ENCODE measurements around the gene MRGPRD.

MRGPRD gene

GRCh38 chr11:69006816-69007215 is 26.0 kb upstream of the MRGPRD start:
- no peak overlapping the region for H3K27ac ChIP-seq (ENCODE audit: low read depth in 2 of 2, low read length in 2 of 2)
- no peaks in the 10 kb centered on the region for H3K36me3 ChIP-seq (ENCODE audit: control insufficient read depth in 2 of 2, insufficient read depth in 2 of 2, low read length in 2 of 2)
- H3K4me1 ChIP-seq (ENCODE audit: control insufficient read depth in 2 of 2, insufficient read depth in 2 of 2, low read length in 2 of 2): peaks cover 18 to 19% of the 10 kb centered on the region in 2 donors
- no peak overlapping the region for H3K9ac ChIP-seq (ENCODE audit: low read depth in 1 of 2, low read length in 2 of 2)
- H3K4me3 ChIP-seq (ENCODE audit: low read length in 2 of 2): no peak overlapping the region
- H3K9me3 ChIP-seq (ENCODE audit: control insufficient read depth in 2 of 2, low read length in 2 of 2): no peaks in the 10 kb centered on the region
- H3K27me3 ChIP-seq (ENCODE audit: control insufficient read depth in 2 of 2, insufficient read depth in 2 of 2, low read length in 2 of 2): peaks cover 3 to 11% of the 10 kb centered on the region in 2 donors

- H3K27ac ChIP-seq (ENCODE audit: low read depth in 2 of 2, low read length in 2 of 2): no peak overlapping the region
- H3K36me3 ChIP-seq (ENCODE audit: control insufficient read depth in 2 of 2, insufficient read depth in 2 of 2, low read length in 2 of 2): no peaks in the 10 kb centered on the region
- peaks cover 0 to 6% of the 10 kb centered on the region in 2 donors for H3K27me3 ChIP-seq (ENCODE audit: control insufficient read depth in 2 of 2, insufficient read depth in 2 of 2, low read length in 2 of 2)
- no peak overlapping the region for H3K4me3 ChIP-seq (ENCODE audit: low read length in 2 of 2)
- H3K9ac ChIP-seq (ENCODE audit: low read depth in 1 of 2, low read length in 2 of 2): no peak overlapping the region
- peaks cover 18 to 23% of the 10 kb centered on the region in 2 donors for H3K4me1 ChIP-seq (ENCODE audit: control insufficient read depth in 2 of 2, insufficient read depth in 2 of 2, low read length in 2 of 2)
- no peaks in the 10 kb centered on the region for H3K9me3 ChIP-seq (ENCODE audit: control insufficient read depth in 2 of 2, low read length in 2 of 2)
Measured at GRCh38 chr11:69005631-69006368, 25.0 kb upstream of the MRGPRD start.

- Histone ChIP-seq H3K27ac (ENCODE audit: low read depth in 2 of 2, low read length in 2 of 2) (no peak overlapping the region), H3K9ac (ENCODE audit: low read depth in 1 of 2, low read length in 2 of 2) (no peak overlapping the region), H3K27me3 (ENCODE audit: control insufficient read depth in 2 of 2, insufficient read depth in 2 of 2, low read length in 2 of 2) (peaks cover 0 to 6% of the 10 kb centered on the region in 2 donors)
Measured at GRCh38 chr11:69005183-69005630, 24.4 kb upstream of the MRGPRD start.

GRCh38 chr11:69004411-69005182 is 23.8 kb upstream of the MRGPRD start:
- no peak overlapping the region for H3K27ac ChIP-seq (ENCODE audit: low read depth in 2 of 2, low read length in 2 of 2)
- H3K4me3 ChIP-seq (ENCODE audit: low read length in 2 of 2): no peak overlapping the region
- H3K27me3 ChIP-seq (ENCODE audit: control insufficient read depth in 2 of 2, insufficient read depth in 2 of 2, low read length in 2 of 2): peaks cover 0 to 6% of the 10 kb centered on the region in 2 donors
- H3K9me3 ChIP-seq (ENCODE audit: control insufficient read depth in 2 of 2, low read length in 2 of 2): no peaks in the 10 kb centered on the region
- no peak overlapping the region for H3K9ac ChIP-seq (ENCODE audit: low read depth in 1 of 2, low read length in 2 of 2)
- peaks cover 17 to 18% of the 10 kb centered on the region in 2 donors for H3K4me1 ChIP-seq (ENCODE audit: control insufficient read depth in 2 of 2, insufficient read depth in 2 of 2, low read length in 2 of 2)
- no peaks in the 10 kb centered on the region for H3K36me3 ChIP-seq (ENCODE audit: control insufficient read depth in 2 of 2, insufficient read depth in 2 of 2, low read length in 2 of 2)

More at GRCh38 chr11:69005183-69005630, 24.4 kb upstream of the MRGPRD start:
- Histone ChIP-seq H3K4me3 (ENCODE audit: low read length in 2 of 2) (no peak overlapping the region), H3K36me3 (ENCODE audit: control insufficient read depth in 2 of 2, insufficient read depth in 2 of 2, low read length in 2 of 2) (no peaks in the 10 kb centered on the region), H3K4me1 (ENCODE audit: control insufficient read depth in 2 of 2, insufficient read depth in 2 of 2, low read length in 2 of 2) (peaks cover 18 to 22% of the 10 kb centered on the region in 2 donors), H3K9me3 (ENCODE audit: control insufficient read depth in 2 of 2, low read length in 2 of 2) (no peaks in the 10 kb centered on the region)

GRCh38 chr11:69003866-69004367 is 23.1 kb upstream of the MRGPRD start:
- Histone ChIP-seq H3K27me3 (ENCODE audit: control insufficient read depth in 2 of 2, insufficient read depth in 2 of 2, low read length in 2 of 2) (no peaks in the 10 kb centered on the region), H3K4me3 (ENCODE audit: low read length in 2 of 2) (no peak overlapping the region), H3K4me1 (ENCODE audit: control insufficient read depth in 2 of 2, insufficient read depth in 2 of 2, low read length in 2 of 2) (peaks cover 15 to 17% of the 10 kb centered on the region in 2 donors), H3K9me3 (ENCODE audit: control insufficient read depth in 2 of 2, low read length in 2 of 2) (no peaks in the 10 kb centered on the region), H3K27ac (ENCODE audit: low read depth in 2 of 2, low read length in 2 of 2) (peak overlapping the region in 1 of 2 donors; percentile 27), H3K9ac (ENCODE audit: low read depth in 1 of 2, low read length in 2 of 2) (no peak overlapping the region), H3K36me3 (ENCODE audit: control insufficient read depth in 2 of 2, insufficient read depth in 2 of 2, low read length in 2 of 2) (no peaks in the 10 kb centered on the region)

GRCh38 chr11:69003301-69003865 is 22.6 kb upstream of the MRGPRD start:
- H3K4me1 ChIP-seq (ENCODE audit: control insufficient read depth in 2 of 2, insufficient read depth in 2 of 2, low read length in 2 of 2): peaks cover 10 to 16% of the 10 kb centered on the region in 2 donors
- H3K27ac ChIP-seq (ENCODE audit: low read depth in 2 of 2, low read length in 2 of 2): no peak overlapping the region
- no peaks in the 10 kb centered on the region for H3K9me3 ChIP-seq (ENCODE audit: control insufficient read depth in 2 of 2, low read length in 2 of 2)
- H3K4me3 ChIP-seq (ENCODE audit: low read length in 2 of 2): no peak overlapping the region
- no peaks in the 10 kb centered on the region for H3K36me3 ChIP-seq (ENCODE audit: control insufficient read depth in 2 of 2, insufficient read depth in 2 of 2, low read length in 2 of 2)
- no peaks in the 10 kb centered on the region for H3K27me3 ChIP-seq (ENCODE audit: control insufficient read depth in 2 of 2, insufficient read depth in 2 of 2, low read length in 2 of 2)
- H3K9ac ChIP-seq (ENCODE audit: low read depth in 1 of 2, low read length in 2 of 2): no peak overlapping the region

GRCh38 chr11:69002570-69003231 is 21.9 kb upstream of the MRGPRD start:
- peak overlapping the region; percentile 1 to 23 for H3K27ac ChIP-seq (ENCODE audit: low read depth in 2 of 2, low read length in 2 of 2)
- no peaks in the 10 kb centered on the region for H3K9me3 ChIP-seq (ENCODE audit: control insufficient read depth in 2 of 2, low read length in 2 of 2)
- H3K4me1 ChIP-seq (ENCODE audit: control insufficient read depth in 2 of 2, insufficient read depth in 2 of 2, low read length in 2 of 2): peaks cover 4 to 9% of the 10 kb centered on the region in 2 donors
- H3K9ac ChIP-seq (ENCODE audit: low read depth in 1 of 2, low read length in 2 of 2): no peak overlapping the region
- H3K27me3 ChIP-seq (ENCODE audit: control insufficient read depth in 2 of 2, insufficient read depth in 2 of 2, low read length in 2 of 2): no peaks in the 10 kb centered on the region
- H3K36me3 ChIP-seq (ENCODE audit: control insufficient read depth in 2 of 2, insufficient read depth in 2 of 2, low read length in 2 of 2): no peaks in the 10 kb centered on the region
- no peak overlapping the region for H3K4me3 ChIP-seq (ENCODE audit: low read length in 2 of 2)

- Histone ChIP-seq H3K27ac (ENCODE audit: low read depth in 2 of 2, low read length in 2 of 2) (peak overlapping the region; percentile 1 to 23), H3K9ac (ENCODE audit: low read depth in 1 of 2, low read length in 2 of 2) (no peak overlapping the region), H3K4me3 (ENCODE audit: low read length in 2 of 2) (no peak overlapping the region), H3K36me3 (ENCODE audit: control insufficient read depth in 2 of 2, insufficient read depth in 2 of 2, low read length in 2 of 2) (no peaks in the 10 kb centered on the region), H3K9me3 (ENCODE audit: control insufficient read depth in 2 of 2, low read length in 2 of 2) (no peaks in the 10 kb centered on the region), H3K4me1 (ENCODE audit: control insufficient read depth in 2 of 2, insufficient read depth in 2 of 2, low read length in 2 of 2) (peaks cover 4 to 9% of the 10 kb centered on the region in 2 donors), H3K27me3 (ENCODE audit: control insufficient read depth in 2 of 2, insufficient read depth in 2 of 2, low read length in 2 of 2) (no peaks in the 10 kb centered on the region)
Measured at GRCh38 chr11:69002110-69002569, 21.4 kb upstream of the MRGPRD start.

GRCh38 chr11:69001243-69002081 is 20.7 kb upstream of the MRGPRD start:
- H3K27ac ChIP-seq (ENCODE audit: low read depth in 2 of 2, low read length in 2 of 2): peak overlapping the region; percentile 52 to 66
- no peaks in the 10 kb centered on the region for H3K27me3 ChIP-seq (ENCODE audit: control insufficient read depth in 2 of 2, insufficient read depth in 2 of 2, low read length in 2 of 2)
- no peak overlapping the region for H3K9ac ChIP-seq (ENCODE audit: low read depth in 1 of 2, low read length in 2 of 2)
- no peak overlapping the region for H3K4me3 ChIP-seq (ENCODE audit: low read length in 2 of 2)
- H3K4me1 ChIP-seq (ENCODE audit: control insufficient read depth in 2 of 2, insufficient read depth in 2 of 2, low read length in 2 of 2): peaks cover 4 to 9% of the 10 kb centered on the region in 2 donors
- no peaks in the 10 kb centered on the region for H3K9me3 ChIP-seq (ENCODE audit: control insufficient read depth in 2 of 2, low read length in 2 of 2)
- H3K36me3 ChIP-seq (ENCODE audit: control insufficient read depth in 2 of 2, insufficient read depth in 2 of 2, low read length in 2 of 2): no peaks in the 10 kb centered on the region
